OCI-LY1 (cell line): Measurements from ENCODE around the gene DENND4A.

Experiments used
- CTCF ChIP-seq: fragments of 200-600 bp; sonication (generic), shearing (Covaris generic); IDR thresholded peaks from 2 replicates; pipeline ENCODE4 v1.5.1; 2017; ENCODE audit warnings: mild to moderate bottlenecking, antibody characterized with exemption, low read length, moderate library complexity, mixed read lengths
- EZH2 ChIP-seq: fragments of 200-600 bp; sonication (generic), shearing (Covaris generic); IDR thresholded peaks from 2 replicates; pipeline ENCODE4 v1.8.0; 2017; ENCODE audit warnings: borderline replicate concordance, mixed run types, mild to moderate bottlenecking, antibody characterized with exemption, low read length, moderate library complexity, mixed read lengths

GRCh38 chr15:65655026-65655425 is 137.1 kb downstream of the DENND4A start:
- no peak for TF ChIP-seq EZH2
- no peak for TF ChIP-seq CTCF
